H54 (cell line): ENCODE results near the gene SLC7A14.

Experiments used
- DNase-seq: peaks from one replicate; pipeline ENCODE4 v3.0.0; 2011; ENCODE audit warnings: low spot score, mixed read lengths; ENCODE audit not compliant: insufficient read length
- FAIRE-seq: peaks from 3 replicates; lab custom pipeline; 2011; peaks lifted over from hg19 to GRCh38; lab: Jason Lieb, UNC
- POLR2A ChIP-seq: IDR thresholded peaks from 2 replicates; pipeline ENCODE4 v1.6.1; 2011; ENCODE audit warnings: low read depth, mild to moderate bottlenecking, low read length

The SLC7A14 gene

GRCh38 chr3:170585937-170586310 lies at the start of gene SLC7A14:
Gene SLC7A14, minus strand, starts transcription at chr3:170586075. Its CDS starts 59,139 bp downstream, at chr3:170526936.
- FAIRE-seq (no peak), DNase-seq (no peak)

DNA sequence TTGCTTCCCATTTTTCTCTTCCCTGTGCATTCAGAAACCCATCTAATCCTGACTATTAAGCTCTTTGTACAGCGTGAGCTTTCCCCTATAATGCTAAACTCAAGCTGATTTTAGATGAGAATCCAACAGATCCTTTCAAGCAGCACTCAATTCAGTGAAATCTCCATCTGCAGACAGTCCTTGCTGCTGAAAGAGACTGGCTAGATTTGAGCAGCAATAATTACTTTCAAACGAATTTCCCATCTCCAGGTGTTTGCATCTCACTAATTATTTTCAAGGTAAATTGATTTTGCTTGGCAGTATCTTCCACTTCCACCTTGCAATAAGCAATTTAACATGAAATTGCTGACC lies 49.5 kb upstream of the SLC7A14 start:
- FAIRE-seq (no peak), DNase-seq (no peak)
- TF ChIP-seq POLR2A, result no peak

More at GRCh38 chr3:170585937-170586310, at the start of gene SLC7A14:
- no peak for TF ChIP-seq POLR2A

DNA sequence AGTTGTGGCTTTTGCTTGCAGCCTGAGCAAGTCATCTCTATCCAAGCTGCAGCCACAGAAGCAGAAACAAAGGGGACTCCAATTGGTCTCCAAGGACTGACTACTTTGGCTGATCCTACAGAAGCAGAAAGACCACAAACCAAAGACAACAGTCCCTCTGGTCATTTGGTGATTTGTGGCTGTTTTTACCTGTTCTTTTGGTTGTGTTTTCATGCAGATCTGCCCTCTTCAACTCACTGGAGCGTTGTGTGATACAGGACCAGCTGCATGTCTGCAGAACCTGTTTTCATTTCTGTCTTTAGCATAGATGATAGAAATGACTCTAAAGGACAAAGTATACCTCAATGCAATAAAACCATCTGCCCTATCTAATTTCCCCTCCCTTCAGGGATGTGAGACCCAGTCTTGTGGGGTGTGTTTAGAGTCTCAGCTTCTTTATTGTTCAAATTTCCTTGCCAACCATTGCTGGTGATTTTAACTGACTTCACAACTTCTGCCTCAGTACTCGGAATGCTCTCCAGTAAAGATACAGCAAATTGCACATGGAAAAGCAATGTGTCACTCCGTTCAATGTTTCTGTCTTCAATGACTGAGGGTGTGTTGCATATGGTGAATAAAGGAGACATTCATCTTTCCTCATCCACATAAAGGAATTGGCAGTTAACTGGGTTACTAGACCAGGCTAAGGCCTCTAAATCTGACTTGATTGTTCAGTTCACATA lies 48.9 kb upstream of the SLC7A14 start:
- no peak for DNase-seq
- TF ChIP-seq POLR2A, result no peak
- FAIRE-seq, result no peak

DNA sequence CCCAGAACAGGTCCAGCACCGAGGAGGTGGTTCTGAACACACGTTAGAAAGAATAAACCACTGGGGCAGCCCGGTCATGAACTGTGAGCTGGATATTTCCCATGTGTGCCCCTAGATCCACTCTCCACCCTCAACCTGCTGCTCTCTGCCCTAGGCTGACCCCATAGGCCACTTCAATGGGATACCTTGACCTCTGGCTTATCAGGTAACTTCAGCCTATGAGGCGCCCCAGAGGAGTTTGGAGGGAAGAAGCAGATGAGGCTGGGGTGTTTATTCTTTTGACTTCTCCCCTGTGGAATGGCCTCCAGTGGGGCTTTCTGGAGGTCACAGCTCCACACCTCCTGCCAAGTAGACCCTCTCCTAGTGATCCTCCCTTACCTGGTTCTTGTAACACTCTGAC lies 47.7 kb upstream of the SLC7A14 start:
- FAIRE-seq (no peak), DNase-seq (no peak)
- TF ChIP-seq POLR2A, result no peak

- DNase-seq, result no peak
- no peak for FAIRE-seq
- TF ChIP-seq POLR2A, result no peak
Observed at GRCh38 chr3:170632780-170633179, 46.9 kb upstream of the SLC7A14 start.

DNA sequence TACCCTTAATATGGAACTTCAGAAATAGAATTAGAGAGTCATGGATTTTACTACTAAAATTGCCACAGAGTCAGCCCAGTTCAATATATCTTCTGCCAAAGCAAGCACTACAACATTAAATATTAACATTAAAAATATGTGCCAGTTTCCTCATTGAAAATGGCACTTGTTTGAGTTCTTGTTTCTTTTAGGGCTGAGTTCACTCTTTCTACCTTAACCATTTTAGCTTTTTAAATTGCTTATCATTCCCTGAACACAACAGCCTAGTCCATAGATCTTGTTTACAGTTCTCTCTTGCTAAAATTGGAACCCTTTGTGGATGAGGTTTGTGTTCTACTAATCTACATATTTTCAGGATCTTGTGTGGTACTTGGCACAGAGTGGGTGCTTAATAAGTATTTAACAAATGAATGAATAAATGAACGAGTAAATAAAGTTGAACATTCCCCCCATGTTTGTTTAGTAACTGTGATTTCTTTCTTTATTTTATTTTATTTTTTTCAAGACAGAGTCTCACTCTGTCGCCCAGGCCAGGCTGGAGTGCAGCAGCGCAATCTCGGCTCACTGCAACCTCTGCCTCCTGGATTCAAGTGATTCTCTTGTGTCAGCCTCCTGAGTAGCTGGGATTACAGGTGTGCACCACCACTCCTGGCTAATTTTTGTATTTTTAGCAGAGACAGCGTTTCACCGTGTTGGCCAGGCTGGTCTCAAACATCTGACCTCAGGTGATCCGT lies 46.0 kb upstream of the SLC7A14 start:
- TF ChIP-seq POLR2A, result no peak
- DNase-seq (no peak), FAIRE-seq (no peak)

GRCh38 chr3:170623524-170623923 lies 37.6 kb upstream of the SLC7A14 start:
- no peak for TF ChIP-seq POLR2A
- FAIRE-seq (no peak), DNase-seq (no peak)

GRCh38 chr3:170622369-170623159 lies 36.7 kb upstream of the SLC7A14 start:
- no peak for TF ChIP-seq POLR2A
- FAIRE-seq, result no peak
- DNase-seq, result no peak

GRCh38 chr3:170621256-170621655 lies 35.4 kb upstream of the SLC7A14 start:
- FAIRE-seq (no peak), DNase-seq (no peak)
- TF ChIP-seq POLR2A, result no peak

DNA sequence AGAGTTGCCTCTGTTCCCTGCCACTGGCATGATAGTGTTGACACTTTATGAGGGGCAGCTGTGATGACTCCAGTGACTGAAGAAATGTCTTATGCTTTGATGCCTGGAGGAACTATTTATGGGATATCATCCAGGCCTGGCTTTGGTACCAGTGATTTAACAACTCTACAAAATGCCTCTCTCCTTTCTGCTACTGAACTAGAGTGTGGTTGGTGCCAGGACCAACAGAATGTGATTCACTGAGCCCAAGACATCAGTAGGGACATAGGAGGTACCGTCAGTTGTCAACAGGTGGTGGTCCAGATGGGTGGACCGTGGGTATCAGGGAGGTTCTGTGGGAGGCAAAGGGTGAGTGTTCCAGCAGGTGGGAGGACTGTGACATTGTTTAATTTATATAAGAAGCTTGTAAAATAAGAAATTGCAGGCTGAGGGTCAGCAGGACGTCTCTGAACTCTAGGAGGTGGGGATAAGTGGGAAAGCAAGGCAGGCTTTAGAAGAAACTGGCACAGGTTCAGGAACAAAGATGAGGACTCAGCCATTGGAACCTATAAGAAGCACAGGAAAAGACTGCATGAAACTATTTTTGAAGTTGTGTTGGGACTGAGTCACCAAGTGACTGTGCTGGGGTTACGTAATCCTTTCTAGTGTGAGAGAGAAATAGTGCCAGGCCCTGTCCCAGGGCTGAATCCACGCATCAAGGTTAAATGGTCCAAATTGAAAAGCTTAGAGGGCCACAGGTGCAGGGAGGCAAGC lies 28.5 kb upstream of the SLC7A14 start:
- no peak for TF ChIP-seq POLR2A
- DNase-seq (peak; percentile 70), FAIRE-seq (peak; percentile 88)

DNA sequence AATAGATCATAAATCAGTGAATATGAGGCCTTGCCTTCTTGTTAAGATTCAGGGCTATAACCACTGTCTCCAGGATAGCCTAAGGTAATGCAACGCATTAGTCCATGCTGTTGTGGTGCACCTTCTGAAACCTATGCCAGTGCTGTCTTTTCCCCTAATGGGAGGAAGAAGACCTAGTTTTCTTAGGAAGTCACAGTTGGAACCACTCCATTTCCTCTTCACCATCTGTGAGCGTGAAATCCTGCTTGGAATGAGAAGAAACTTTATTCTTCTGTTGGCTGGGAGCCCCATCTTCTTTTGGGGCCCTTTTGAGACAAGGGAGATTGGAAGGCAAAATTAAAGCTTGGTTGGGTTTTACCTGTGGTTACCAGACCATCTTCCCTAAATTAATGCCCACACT lies 25.9 kb upstream of the SLC7A14 start:
- FAIRE-seq (no peak), DNase-seq (no peak)
- no peak for TF ChIP-seq POLR2A

DNA sequence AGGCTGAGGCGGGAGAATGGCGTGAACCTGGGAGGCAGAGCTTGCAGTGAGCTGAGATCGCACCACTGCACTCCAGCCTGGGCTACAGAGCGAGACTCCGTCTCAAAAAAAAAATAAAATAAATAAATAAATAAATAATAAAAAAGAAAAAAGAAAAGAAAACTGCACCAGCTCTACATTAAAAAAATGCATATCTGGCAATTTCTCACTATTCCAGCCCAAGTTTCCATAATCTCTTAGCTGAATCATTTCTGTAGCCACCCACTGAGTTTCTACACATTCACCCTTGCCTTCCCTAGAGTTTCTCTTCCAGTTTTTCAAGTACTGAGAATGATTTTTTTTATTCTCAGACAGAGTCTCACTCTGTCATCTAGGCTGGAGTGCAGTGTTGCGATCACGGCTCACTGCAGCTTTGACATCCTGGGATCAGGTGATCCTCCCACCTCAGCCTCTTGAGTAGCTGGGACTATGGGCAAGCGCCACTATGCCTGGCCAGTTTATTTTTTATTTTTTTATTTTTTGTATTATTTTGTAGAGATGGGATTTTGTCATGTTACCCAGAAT lies 24.5 kb upstream of the SLC7A14 start:
- no peak for DNase-seq
- FAIRE-seq, result no peak
- TF ChIP-seq POLR2A, result no peak

DNA sequence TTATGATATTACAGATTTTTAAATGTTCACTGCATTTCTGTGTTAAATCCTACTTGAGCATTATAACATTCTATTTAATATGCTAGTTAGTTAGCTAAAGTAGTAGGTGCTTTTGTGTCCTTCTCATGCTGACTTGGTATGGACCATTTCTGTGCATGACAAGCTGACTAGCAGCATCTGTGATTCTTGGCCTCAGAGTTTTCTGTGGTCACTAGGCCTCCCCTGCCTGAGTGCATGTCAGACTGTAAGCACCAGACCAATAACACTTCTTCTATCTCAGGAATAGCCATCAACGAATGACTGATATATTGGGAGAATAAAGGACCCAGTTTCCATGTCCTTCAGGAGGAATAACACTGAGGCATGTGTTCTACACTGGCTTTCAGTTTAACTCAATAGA lies 22.6 kb upstream of the SLC7A14 start:
- FAIRE-seq (no peak), DNase-seq (no peak)
- no peak for TF ChIP-seq POLR2A

DNA sequence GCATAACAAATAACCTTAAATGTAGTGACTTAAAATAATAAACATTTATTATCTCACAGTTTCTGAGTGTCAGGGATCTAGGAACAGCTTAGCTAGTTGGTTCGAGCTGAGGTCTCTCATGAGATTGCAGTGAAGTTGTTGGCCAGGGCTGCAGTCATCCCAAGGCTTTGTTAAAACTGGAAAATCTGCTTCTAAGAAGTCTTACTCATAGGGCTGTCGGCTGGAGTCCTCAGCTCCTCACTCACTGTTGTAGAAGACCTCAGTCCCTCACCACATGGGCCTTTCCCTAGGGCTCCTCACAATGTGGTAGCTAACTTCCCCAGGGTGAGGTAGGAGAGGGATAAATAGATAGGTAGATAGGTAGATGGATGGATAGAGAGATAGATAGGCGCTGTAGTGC lies 20.8 kb upstream of the SLC7A14 start:
- no peak for TF ChIP-seq POLR2A
- DNase-seq, result no peak
- no peak for FAIRE-seq
